Glutamatergic neuron (in vitro differentiated cells): ENCODE results near the gene ZNF248. TPM values are rescaled to one million over a fixed set of nuclear protein-coding genes. Genes with fewer than 3 reads are reported as not detected.

Source experiments
- DNase-seq: peaks from one replicate; pipeline ENCODE4 v3.0.0; 2022
- H3K27ac Mint-ChIP-seq: one replicate; pipeline ENCODE4 v1.8.0; 2020; ENCODE audit warnings: mild to moderate bottlenecking, mixed read lengths, inconsistent platforms; ENCODE audit not compliant: unreplicated experiment
- H3K27me3 Mint-ChIP-seq: one replicate; pipeline ENCODE4 v1.8.0; 2020; ENCODE audit warnings: mild to moderate bottlenecking, moderate library complexity, mixed read lengths, inconsistent platforms; ENCODE audit not compliant: unreplicated experiment
- H3K36me3 Mint-ChIP-seq: one replicate; pipeline ENCODE4 v1.8.0; 2020; ENCODE audit warnings: mild to moderate bottlenecking, mixed read lengths, inconsistent platforms; ENCODE audit not compliant: unreplicated experiment
- H3K4me1 Mint-ChIP-seq: one replicate; pipeline ENCODE4 v1.8.0; 2020; ENCODE audit warnings: mild to moderate bottlenecking, low read depth, mixed read lengths, inconsistent platforms; ENCODE audit not compliant: unreplicated experiment
- H3K4me3 Mint-ChIP-seq: one replicate; pipeline ENCODE4 v1.8.0; 2020; ENCODE audit warnings: mild to moderate bottlenecking, mixed read lengths, inconsistent platforms; ENCODE audit not compliant: unreplicated experiment
- H3K9me3 Mint-ChIP-seq: one replicate; pipeline ENCODE4 v1.8.0; 2020; ENCODE audit warnings: mild to moderate bottlenecking, moderate library complexity, mixed read lengths, inconsistent platforms; ENCODE audit not compliant: unreplicated experiment
- total RNA-seq: library from RNA; stranded (reverse); fragmentation: NEBNext Ultra II Directional; extraction: Animal tissue kit (Norgen Biotek cat#: 25700); gene quantifications from one replicate; pipeline ENCODE4 v1.2.1, GENCODE V29; 2021; ENCODE audit not compliant: unreplicated experiment
- TF ChIP-seq, protein P1 (sequence below): fragments of 200-600 bp; sonication (generic); IDR thresholded peaks from one replicate; pipeline ENCODE4 v1.5.0; 2021; ENCODE audit not compliant: partially characterized antibody, unreplicated experiment

The ZNF248 gene
- total RNA-seq, 1 donor from 2014 or later = 11.1 TPM

DNA sequence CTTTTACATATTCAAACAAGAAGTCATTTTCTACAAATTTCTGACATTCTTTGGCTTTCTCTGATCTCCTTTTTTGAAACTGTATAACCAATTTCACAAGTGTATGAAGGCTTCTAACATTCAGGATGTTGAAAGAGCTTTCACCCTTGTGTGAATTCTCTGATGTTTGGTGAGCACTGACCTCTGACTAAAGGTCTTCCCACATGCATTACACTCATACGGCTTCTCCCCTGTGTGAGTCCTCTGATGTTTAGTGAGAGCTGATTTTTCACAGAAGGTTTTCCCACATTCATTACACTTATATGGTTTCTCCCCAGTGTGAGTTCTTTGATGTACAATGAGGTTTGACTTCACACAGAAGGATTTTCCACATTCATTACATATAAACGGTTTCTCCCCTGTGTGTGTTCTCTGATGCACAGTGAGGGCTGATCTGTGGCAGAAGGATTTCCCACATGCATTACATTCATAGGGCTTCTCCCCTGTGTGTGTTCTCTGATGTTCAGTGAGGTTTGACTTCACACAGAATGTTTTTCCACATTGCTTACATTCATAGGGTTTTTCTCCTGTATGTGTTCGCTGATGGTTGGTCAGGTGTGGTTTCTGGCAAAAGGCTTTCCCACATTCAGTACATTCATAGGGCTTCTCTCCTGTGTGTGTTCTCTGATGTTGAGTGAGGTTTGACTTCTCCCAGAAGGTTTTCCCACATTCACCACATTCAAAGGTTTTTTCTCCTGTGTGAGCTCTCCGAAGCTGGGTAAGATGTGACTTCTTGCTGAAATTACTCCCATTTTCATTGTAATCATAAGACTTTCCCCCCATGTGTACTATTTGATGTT, 25.7 kb downstream of the ZNF248 start:
- no peaks in the 10 kb centered on the region for H3K4me1 Mint-ChIP-seq
- no peak overlapping the region for H3K4me3 Mint-ChIP-seq
- H3K27me3 Mint-ChIP-seq = peaks cover 2% of the 10 kb centered on the region
- DNase-seq = no peak
- H3K36me3 Mint-ChIP-seq = peaks cover 64% of the 10 kb centered on the region
- TF ChIP-seq, protein P1, sequence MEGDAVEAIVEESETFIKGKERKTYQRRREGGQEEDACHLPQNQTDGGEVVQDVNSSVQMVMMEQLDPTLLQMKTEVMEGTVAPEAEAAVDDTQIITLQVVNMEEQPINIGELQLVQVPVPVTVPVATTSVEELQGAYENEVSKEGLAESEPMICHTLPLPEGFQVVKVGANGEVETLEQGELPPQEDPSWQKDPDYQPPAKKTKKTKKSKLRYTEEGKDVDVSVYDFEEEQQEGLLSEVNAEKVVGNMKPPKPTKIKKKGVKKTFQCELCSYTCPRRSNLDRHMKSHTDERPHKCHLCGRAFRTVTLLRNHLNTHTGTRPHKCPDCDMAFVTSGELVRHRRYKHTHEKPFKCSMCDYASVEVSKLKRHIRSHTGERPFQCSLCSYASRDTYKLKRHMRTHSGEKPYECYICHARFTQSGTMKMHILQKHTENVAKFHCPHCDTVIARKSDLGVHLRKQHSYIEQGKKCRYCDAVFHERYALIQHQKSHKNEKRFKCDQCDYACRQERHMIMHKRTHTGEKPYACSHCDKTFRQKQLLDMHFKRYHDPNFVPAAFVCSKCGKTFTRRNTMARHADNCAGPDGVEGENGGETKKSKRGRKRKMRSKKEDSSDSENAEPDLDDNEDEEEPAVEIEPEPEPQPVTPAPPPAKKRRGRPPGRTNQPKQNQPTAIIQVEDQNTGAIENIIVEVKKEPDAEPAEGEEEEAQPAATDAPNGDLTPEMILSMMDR = no peak
- peaks cover 10% of the 10 kb centered on the region for H3K9me3 Mint-ChIP-seq
- no peak overlapping the region for H3K27ac Mint-ChIP-seq

DNA sequence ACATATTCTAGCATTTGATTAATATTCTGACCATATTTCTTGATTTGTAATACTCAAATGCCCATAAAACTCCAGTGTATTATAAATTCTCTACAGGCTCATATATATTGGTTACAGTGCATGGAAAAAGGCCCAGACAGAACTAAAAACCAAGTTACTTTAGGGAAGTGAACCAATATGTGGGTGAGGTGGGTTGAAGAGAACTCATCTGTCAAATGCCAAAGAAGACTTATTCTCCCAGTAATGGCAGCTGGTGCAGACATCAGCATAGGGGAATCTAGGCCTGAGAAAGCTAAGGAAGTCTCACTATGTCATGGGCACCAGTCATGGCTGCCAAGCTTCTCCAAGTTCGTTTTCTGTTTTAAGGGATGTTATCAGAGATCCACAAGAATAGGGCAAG, 30.6 kb downstream of the ZNF248 start:
- Mint-ChIP-seq H3K4me3 (no peak overlapping the region), H3K27ac (no peak overlapping the region), H3K27me3 (peaks cover 2% of the 10 kb centered on the region), H3K9me3 (peaks cover 6% of the 10 kb centered on the region), H3K4me1 (no peaks in the 10 kb centered on the region), H3K36me3 (peaks cover 37% of the 10 kb centered on the region)
- TF ChIP-seq, protein P1 = no peak
- no peak for DNase-seq

DNA sequence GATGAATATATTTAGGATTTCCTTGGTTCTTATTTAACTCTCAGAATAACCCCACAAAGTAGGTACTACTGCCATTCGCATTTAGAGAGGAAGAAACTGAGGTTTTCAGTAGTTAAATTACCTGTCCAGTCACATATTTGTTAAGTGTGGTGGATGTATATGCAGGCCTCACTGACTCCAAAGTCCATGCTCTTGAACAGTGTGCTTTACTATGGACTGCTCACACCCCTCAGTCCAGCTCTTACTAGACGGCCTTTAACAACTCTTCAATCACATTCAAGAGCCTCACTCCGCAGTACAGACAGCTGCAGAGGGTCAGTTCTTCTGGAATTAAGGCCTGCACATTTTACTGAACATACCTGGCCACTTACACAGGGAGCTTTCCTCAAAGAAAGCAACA, 36.2 kb downstream of the ZNF248 start:
- Mint-ChIP-seq H3K4me1 (no peaks in the 10 kb centered on the region), H3K4me3 (no peak overlapping the region), H3K9me3 (peaks cover 8% of the 10 kb centered on the region), H3K36me3 (peaks cover 22% of the 10 kb centered on the region), H3K27me3 (peaks cover 3% of the 10 kb centered on the region), H3K27ac (no peak overlapping the region)
- no peak for DNase-seq
- TF ChIP-seq, protein P1 = no peak

DNA sequence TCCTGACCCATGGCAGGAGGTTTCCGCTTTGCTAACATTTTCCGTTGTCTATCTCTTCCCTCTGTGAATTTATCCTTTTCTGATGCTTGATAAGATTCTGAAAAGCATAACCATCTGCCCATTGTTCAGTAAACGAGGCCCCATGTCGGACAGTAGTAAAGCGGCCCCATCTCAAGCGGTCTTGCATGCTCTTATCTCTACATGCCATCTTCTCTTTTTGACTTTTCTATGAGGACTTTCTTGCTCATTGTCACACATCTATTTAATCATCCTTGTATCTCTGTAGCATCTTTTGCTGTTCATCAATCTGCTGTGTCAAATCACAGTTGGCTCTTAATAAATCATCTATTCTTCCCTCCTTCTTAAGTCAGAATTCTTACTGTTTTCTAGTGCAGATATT, 37.6 kb downstream of the ZNF248 start:
- no peaks in the 10 kb centered on the region for H3K4me1 Mint-ChIP-seq
- peaks cover 3% of the 10 kb centered on the region for H3K27me3 Mint-ChIP-seq
- no peak for DNase-seq
- TF ChIP-seq, protein P1 = no peak
- H3K36me3 Mint-ChIP-seq = peaks cover 22% of the 10 kb centered on the region
- no peak overlapping the region for H3K4me3 Mint-ChIP-seq
- H3K9me3 Mint-ChIP-seq = peaks cover 9% of the 10 kb centered on the region
- H3K27ac Mint-ChIP-seq = no peak overlapping the region

DNA sequence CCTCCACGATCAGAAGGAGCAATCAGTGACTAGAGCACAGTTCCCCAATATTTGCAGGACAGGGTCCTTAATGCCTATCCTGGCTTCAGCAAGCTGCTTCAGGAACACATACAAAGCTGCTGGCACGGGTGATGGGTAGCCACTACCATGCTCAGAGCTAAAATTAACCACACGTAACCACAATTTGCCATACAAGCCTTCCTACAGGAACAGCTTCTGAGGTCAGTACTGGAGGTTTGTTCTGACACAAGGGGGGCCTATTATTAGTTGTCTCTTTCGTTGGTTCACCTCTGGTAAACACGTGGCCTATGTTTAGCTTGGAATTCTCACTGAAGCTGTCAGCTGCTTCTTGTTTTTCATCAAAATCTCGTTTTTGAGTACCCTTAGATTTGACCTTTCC, 41.1 kb downstream of the ZNF248 start:
- peaks cover 5% of the 10 kb centered on the region for H3K9me3 Mint-ChIP-seq
- peaks cover 13% of the 10 kb centered on the region for H3K36me3 Mint-ChIP-seq
- no peak for DNase-seq
- H3K4me3 Mint-ChIP-seq = no peak overlapping the region
- no peak overlapping the region for H3K27ac Mint-ChIP-seq
- peaks cover 4% of the 10 kb centered on the region for H3K27me3 Mint-ChIP-seq
- H3K4me1 Mint-ChIP-seq = no peaks in the 10 kb centered on the region
- TF ChIP-seq, protein P1 = no peak
